Measurements from ENCODE around the gene RTP3.
A peak's percentile ranks its signal among the peaks of the same experiment; 100 is the strongest.
"Not testable (repeated sequence)": the region's sequence is repeated elsewhere in the genome, so short reads cannot be mapped to it uniquely, and the experiment has no call there.

The RTP3 gene

GRCh38 chr3:46519952-46520351 lies 22.2 kb downstream of the RTP3 start:
- no peak for DNase-seq (ENCODE audit: low read depth in 3 of 3)

- no peak for DNase-seq (ENCODE audit: low read depth in 3 of 3)
Measured at GRCh38 chr3:46520531-46520930, 22.8 kb downstream of the RTP3 start.

DNA sequence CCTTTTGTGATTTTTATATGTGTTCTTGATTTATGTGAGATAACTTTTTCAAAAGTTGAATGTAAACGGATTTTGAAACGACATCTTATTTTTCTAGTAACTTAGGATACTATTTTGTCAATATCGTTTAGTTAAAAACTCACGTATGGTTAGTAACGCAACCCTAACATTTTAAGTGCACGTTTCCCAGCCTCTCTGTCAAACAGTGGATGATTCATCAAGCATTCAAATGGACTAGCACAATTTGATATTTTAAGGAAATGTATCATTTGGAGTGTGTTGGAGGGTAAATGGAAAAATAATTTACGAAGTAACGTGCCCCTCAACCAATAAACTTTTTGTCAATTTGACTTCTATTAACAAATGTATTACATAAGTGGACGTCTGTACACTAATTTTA lies 23.3 kb downstream of the RTP3 start:
- no peak for DNase-seq (ENCODE audit: low read depth in 3 of 3)

DNA sequence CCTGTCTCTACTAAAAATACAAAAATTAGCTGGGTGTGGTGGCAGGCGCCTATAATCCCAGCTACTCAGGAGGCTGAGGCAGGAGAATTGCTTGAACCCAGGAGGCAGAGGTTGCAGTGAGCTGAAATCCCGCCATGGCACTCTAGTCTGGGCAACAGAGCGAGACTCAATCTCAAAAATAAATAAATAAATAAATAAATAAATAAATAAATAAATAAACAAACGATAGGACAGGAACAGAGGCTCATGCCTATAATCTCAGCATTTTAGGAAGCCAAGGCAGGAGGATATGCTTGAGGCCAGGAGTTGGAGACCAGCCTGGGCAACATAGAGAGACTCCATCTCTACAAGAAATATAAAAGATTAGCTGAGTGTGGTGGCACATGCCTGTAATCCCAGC lies 24.4 kb downstream of the RTP3 start:
- not testable (repeated sequence) for DNase-seq (ENCODE audit: low read depth in 3 of 3)

DNA sequence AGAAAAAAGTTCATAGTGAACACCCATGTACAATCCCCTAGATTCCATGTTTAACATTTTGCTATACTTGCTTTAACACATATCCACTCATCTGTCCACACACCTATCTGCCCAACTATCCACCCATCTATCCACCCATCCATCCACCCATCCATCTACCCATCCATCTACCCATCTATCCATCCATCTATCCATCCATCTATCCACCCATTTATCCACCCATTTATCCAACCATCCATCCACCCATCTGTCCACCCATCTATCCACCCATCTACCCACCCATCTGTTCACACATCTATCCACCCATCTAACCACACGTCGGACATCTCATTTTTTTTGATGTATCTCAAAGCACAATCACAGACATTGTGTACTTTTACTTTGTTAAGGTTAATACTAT lies 25.8 kb downstream of the RTP3 start:
- DNase-seq (ENCODE audit: low read depth in 3 of 3): no peak

DNA sequence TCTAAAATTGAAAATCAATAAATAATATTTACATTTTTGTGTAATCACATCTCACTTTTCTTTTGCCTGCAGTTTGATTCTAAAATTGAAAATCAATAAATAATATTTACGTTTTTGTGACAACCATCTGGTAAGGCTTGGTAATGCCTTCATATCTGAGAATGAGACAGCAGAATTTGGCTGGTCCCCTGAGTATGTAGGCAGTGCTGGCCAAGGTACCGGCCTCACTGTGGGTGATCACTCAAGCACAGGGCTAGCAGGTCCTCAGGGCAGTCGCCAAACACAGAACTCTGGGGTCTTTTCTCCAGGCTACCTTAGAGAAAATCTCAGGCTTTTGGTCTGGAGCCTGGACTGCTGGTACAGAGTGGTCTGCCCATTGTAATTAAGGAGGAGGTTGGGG lies 26.2 kb downstream of the RTP3 start:
- DNase-seq (ENCODE audit: low read depth in 3 of 3): no peak

DNA sequence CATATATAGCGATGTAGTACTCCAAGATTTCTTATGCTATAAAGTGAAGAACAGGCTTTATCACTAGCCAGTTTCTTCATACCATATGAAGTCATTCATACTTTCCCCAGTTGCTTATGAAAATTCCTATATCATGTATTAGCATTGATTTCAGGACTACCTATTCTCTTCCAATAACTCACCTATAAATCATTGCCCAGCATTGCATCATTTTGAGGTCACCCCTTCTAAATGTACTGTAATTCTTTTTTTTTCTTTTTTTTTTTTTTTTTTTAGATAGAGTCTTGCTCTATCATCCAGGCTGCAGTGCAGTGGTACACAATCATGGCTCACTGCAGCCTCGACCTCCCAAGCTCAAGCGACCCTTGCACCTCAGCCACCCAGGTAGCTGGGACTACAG lies 27.1 kb downstream of the RTP3 start:
- no peak for DNase-seq (ENCODE audit: low read depth in 3 of 3)

DNA sequence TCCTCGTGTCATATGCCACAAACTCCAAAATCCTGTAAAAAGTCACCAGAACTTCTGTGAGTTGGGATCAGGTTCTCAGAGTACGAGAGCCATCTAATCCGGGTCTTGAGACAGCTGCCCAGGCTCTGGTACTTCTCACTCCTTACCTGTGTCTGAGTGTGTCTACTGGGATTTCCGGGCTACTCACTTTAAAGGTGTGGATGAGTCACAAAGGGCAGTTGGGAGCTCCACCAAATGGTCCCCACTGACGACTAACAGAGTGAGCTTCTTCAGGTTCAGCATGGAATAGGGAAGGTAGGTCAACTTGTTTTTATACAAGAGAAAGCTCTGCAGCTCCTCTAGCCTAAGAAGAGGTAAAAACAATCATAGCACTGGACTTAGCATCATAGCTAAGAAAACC lies 29.5 kb downstream of the RTP3 start:
- DNase-seq (ENCODE audit: low read depth in 3 of 3): no peak

GRCh38 chr3:46533091-46533490 lies 35.3 kb downstream of the RTP3 start:
- DNase-seq (ENCODE audit: low read depth in 3 of 3): no peak

- DNase-seq (ENCODE audit: low read depth in 3 of 3): no peak
Measured at GRCh38 chr3:46535746-46536145, 38.0 kb downstream of the RTP3 start.

GRCh38 chr3:46536758-46537157 lies 39.0 kb downstream of the RTP3 start:
- no peak for DNase-seq (ENCODE audit: low read depth in 3 of 3)

- DNase-seq (ENCODE audit: low read depth in 3 of 3): no peak
Measured at GRCh38 chr3:46537316-46537715, 39.5 kb downstream of the RTP3 start.

DNA sequence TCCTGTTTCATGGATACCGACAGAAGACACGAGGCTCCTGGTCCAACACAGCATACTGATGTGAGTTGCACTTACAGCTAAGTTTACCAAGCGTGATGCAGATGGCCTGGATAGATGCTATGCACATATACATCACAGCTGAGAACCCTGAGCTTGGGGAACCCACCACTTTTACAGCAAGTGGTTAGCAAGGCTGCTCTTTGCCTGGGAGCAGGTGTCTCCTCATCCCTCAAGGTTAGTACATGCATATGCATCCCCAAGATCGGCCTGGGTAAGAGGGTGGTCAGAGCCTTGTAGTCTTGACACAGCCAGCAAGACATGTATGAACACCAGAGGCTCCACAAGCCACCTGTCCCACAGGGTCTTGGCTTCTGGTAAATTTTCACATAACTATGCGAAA lies 40.0 kb downstream of the RTP3 start:
- DNase-seq (ENCODE audit: low read depth in 3 of 3): no peak

- not testable (repeated sequence) for DNase-seq (ENCODE audit: low read depth in 3 of 3)
Measured at GRCh38 chr3:46538425-46538802, 40.6 kb downstream of the RTP3 start.

DNA sequence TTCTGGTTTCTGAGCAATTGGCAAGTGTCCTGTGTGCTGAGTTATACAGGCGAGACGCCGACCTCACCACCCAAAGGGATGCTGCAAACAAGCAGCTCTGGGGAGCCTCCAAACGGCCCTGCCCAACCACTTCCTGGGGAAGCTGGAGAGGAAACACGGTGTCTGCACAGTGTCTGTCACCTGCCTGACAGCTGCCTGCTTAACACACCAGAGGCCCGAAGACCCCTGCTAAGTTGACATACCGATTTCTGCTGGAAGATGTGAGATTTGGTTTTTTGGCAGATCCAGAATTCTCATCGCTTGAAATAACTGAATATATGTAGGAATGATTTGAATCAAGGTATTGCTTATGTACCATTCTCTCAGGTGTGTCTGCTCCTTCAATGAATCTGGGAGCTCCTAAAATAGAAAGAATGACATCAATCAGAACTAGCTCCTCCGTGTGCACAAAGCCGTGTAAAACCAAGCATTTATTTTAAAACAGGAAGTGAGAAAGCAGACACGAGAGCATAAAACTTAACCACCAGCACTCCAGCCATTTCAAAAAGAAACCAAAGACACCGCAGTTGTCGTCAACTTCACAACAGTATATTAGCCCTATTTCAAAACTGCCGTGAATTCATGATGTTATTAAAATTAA lies 41.1 kb downstream of the RTP3 start:
- peak; percentile 20 to 66 (median 37) for DNase-seq (ENCODE audit: low read depth in 3 of 3)

- DNase-seq (ENCODE audit: low read depth in 3 of 3): no peak
Measured at GRCh38 chr3:46539443-46540005, 41.7 kb downstream of the RTP3 start.

DNA sequence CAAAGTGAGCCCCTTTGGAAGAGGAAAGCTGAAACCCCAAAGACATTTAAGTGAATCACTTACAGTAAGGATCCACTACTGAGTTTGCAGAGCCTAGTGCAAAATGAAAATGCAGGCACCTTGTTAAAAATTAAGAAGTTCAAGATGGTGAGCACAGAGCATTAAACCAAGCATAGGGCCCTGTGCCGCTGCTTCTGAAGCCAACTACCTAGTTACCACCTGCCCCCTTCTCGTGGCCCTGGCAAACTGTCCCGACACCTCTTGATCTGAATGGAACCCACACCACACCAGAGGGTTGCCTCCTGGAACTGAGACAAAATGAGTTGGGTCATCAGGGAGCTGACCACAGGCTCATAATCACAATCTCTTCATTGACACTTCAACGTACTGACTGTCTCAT lies 42.8 kb downstream of the RTP3 start:
- no peak for DNase-seq (ENCODE audit: low read depth in 3 of 3)

GRCh38 chr3:46541835-46542234 lies 44.1 kb downstream of the RTP3 start:
- no peak for DNase-seq (ENCODE audit: low read depth in 3 of 3)

- no peak for DNase-seq (ENCODE audit: low read depth in 3 of 3)
Measured at GRCh38 chr3:46542344-46542743, 44.6 kb downstream of the RTP3 start.

DNA sequence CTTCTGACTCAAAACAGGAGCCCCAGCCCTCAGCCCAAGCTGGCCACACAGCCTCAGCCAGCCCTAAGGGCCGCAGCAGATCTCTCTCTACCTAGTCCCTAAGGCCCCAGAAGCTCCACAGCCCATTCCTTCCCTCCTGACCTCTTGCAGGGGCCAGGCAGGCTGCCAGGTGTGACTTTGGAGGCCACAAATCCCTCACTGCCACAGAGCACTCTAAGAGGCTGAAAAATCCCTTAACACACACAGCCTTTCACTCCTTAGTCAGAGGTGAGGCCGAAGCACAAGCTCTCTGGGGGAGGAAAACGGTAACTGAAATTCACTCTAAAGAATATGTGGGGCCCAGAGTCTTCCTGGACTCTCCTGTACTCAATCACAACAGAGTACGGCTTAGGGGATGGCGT lies 45.0 kb downstream of the RTP3 start:
- DNase-seq (ENCODE audit: low read depth in 3 of 3): no peak

DNA sequence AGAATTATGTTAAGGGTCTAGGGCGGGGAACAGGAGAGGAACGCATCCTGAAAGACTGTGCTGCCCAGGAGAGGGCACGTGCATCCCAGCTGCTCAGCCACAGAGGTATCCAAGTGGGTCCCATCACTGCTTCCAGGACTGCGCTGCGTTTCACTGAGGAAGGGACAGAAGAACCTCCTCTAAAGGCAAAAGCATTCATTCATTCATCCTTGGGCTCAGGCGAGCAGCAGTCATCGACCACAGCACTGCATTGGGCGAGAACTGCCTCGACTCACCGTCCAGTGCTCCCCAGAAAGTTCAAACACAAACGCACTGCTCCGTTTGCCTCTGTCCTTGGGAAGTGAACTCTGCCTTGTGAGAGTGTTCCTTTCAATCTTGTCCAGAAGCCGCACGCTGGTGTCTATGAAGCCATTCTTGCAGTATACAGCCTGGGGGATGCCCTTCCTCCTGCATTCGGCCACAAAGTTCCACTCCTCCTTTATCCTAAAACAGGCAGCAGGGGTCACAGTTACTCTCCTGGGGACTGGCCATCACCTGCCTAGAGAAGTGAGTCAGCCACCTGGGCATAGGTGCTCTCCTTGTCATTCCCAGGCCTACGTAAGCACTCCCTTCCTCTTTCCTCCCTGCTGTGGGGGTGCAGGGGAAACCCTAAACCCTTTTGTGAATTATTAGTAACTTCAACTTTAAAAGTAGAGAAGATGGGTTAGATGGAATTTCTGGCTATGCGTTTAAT lies 47.2 kb downstream of the RTP3 start:
- DNase-seq (ENCODE audit: low read depth in 3 of 3): no peak

DNA sequence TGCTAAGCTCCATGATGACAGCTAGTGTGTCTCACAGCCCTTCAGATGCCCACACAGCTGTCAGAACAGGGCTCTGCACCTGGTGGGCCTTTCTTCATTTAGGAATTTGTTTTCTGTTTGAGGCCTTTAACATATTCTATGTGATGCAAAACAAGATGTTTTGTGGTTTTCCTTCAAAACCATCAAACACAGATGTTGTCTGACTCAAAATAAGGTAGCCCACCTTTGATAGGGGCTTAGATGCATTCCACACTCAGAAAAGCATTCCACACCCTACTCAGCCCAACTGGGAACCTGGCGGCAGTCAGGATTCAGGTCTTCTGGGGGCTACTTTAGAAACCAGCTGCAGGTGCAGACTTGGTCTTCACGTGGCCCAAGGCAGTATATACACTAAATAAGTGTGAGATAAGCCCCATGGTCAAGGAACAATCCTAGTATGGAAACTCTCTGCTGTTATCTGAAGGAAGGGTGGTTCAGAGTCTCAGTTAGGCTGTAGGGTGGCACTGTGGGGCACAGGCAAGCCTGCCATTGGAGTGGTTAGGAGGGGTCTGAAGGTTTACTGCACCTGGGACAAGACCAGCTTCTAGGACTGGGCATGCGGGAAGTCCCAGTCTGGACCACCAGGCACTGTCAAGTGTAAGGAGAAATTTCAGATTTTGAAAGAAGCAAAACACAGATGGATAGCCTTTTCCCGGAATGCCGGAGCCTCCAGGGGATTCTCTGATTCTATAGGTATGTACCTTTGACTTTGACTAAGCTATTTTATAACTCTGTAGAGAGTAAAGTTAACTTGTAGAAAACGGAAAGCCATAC lies 48.2 kb downstream of the RTP3 start:
- DNase-seq (ENCODE audit: low read depth in 3 of 3): no peak

Measured in stimulated activated CD4-positive, alpha-beta T cell treated with anti-CD3 and anti-CD28 coated beads, TNF-alpha, amount 100 ng/mL, for 4 hours (primary cell).